Duodenal mucosa (tissue), 2 donors: ENCODE data around the gene EREG.

Experiments used
- H3K27ac ChIP-seq: one replicate; pipeline ENCODE4 v1.7.0; 2013; ENCODE audit warnings: low read depth, low read length
- H3K27me3 ChIP-seq, 2 donors: one replicate each; pipeline ENCODE4 v1.7.0; 2013; ENCODE audit warnings: low read length in 2 of 2, control low read depth in 1 of 2; ENCODE audit not compliant: insufficient read depth in 2 of 2, control insufficient read depth in 1 of 2
- H3K36me3 ChIP-seq, 2 donors: one replicate each; pipeline ENCODE4 v1.7.0; 2013; ENCODE audit warnings: low read length in 2 of 2, control low read depth in 1 of 2; ENCODE audit not compliant: insufficient read depth in 2 of 2, control insufficient read depth in 1 of 2
- H3K4me1 ChIP-seq, 2 donors: one replicate each; pipeline ENCODE4 v1.7.0; 2013; ENCODE audit warnings: low read length in 2 of 2, control low read depth in 1 of 2; ENCODE audit not compliant: insufficient read depth in 2 of 2, control insufficient read depth in 1 of 2
- H3K4me3 ChIP-seq, 2 donors: one replicate each; pipeline ENCODE4 v1.7.0; 2013; ENCODE audit warnings: low read length in 2 of 2, low read depth in 1 of 2
- H3K9ac ChIP-seq, 2 donors: one replicate each; pipeline ENCODE4 v1.7.0; 2013; ENCODE audit warnings: low read length in 2 of 2, low read depth in 1 of 2
- H3K9me3 ChIP-seq, 2 donors: one replicate each; pipeline ENCODE4 v1.7.0; 2013; ENCODE audit warnings: low read length in 2 of 2, control low read depth in 1 of 2; ENCODE audit not compliant: control insufficient read depth in 1 of 2

Gene EREG

DNA sequence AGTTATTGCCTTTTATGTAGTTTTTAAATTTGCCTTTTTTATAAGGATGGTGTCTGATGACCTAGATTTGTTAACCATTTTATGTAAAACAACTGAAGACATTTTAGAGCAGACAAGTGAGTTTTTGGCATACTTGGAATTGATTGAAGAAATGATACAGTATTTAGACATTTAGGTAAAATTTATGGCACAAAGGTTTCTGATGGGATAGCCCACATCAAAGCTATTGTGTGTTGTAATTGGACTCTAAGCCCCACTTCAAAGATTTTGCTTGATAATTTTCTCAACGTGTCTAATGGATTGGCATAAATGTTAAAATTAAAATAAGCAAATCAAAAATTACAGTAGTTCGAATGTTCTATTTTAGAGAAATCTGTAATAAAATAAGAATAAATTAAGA lies 39.1 kb upstream of the EREG start:
- H3K9ac ChIP-seq: no peak overlapping the region
- H3K36me3 ChIP-seq: no peaks in the 10 kb centered on the region
- no peaks in the 10 kb centered on the region for H3K4me1 ChIP-seq
- no peak overlapping the region for H3K27ac ChIP-seq
- H3K27me3 ChIP-seq: no peaks in the 10 kb centered on the region
- H3K4me3 ChIP-seq: no peak overlapping the region
- no peaks in the 10 kb centered on the region for H3K9me3 ChIP-seq

GRCh38 chr4:74327762-74328161 lies 37.2 kb upstream of the EREG start:
- Histone ChIP-seq H3K4me1 (no peaks in the 10 kb centered on the region), H3K4me3 (no peak overlapping the region), H3K27ac (no peak overlapping the region), H3K9me3 (no peaks in the 10 kb centered on the region), H3K36me3 (no peaks in the 10 kb centered on the region), H3K27me3 (no peaks in the 10 kb centered on the region), H3K9ac (no peak overlapping the region)

- H3K36me3 ChIP-seq: no peaks in the 10 kb centered on the region
- H3K27ac ChIP-seq: no peak overlapping the region
- H3K4me1 ChIP-seq: no peaks in the 10 kb centered on the region
- H3K27me3 ChIP-seq: no peaks in the 10 kb centered on the region
- H3K9me3 ChIP-seq: no peaks in the 10 kb centered on the region
- H3K4me3 ChIP-seq: no peak overlapping the region
- no peak overlapping the region for H3K9ac ChIP-seq
Observed at GRCh38 chr4:74328501-74328900, 36.4 kb upstream of the EREG start.

GRCh38 chr4:74329307-74329706 lies 35.6 kb upstream of the EREG start:
- no peaks in the 10 kb centered on the region for H3K27me3 ChIP-seq
- no peaks in the 10 kb centered on the region for H3K9me3 ChIP-seq
- no peak overlapping the region for H3K4me3 ChIP-seq
- no peak overlapping the region for H3K9ac ChIP-seq
- no peaks in the 10 kb centered on the region for H3K36me3 ChIP-seq
- no peak overlapping the region for H3K27ac ChIP-seq
- H3K4me1 ChIP-seq: no peaks in the 10 kb centered on the region

DNA sequence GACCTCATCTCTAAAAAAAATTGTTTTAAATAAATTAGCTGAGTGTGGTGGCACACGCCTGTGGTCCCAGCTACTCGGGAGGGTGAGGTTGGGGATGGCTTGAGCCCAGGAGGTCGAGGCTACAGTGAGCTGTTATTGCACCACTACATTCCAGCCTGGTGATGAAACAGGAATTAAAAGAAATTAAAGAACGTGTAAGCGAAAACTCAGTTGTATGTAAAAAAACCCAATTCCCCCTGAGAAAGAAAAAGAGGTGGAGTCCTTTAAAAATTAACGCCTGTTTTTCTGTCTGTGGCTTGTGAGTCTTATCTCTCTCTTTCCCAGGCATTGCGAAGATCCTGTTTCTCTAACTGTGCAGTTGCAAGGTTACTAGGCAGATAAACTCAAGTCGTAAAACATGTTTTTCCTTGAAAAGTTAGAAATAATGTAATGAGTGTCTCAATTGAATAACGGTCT lies 34.6 kb upstream of the EREG start:
- H3K9me3 ChIP-seq: no peaks in the 10 kb centered on the region
- no peak overlapping the region for H3K9ac ChIP-seq
- no peaks in the 10 kb centered on the region for H3K4me1 ChIP-seq
- no peaks in the 10 kb centered on the region for H3K36me3 ChIP-seq
- H3K27me3 ChIP-seq: no peaks in the 10 kb centered on the region
- no peak overlapping the region for H3K27ac ChIP-seq
- H3K4me3 ChIP-seq: no peak overlapping the region

DNA sequence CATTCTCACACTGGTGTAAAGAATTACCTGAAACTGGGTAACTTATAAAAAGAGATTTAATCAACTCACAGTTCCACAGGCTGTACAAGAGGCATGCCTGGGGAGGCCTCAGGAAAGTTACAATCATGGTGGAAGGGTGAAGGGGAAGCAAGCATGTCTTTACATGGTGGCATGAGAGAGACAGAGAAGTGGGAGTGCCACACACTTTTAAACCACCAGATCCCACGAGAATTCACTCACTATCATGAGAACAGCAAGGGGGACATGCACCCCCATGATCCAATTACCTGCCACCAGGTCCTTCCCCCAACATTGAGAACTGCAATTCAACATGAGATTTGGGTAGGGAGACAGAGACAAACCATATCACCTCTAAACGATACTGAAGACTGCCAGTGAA lies 33.7 kb upstream of the EREG start:
- no peaks in the 10 kb centered on the region for H3K27me3 ChIP-seq
- no peak overlapping the region for H3K9ac ChIP-seq
- H3K4me1 ChIP-seq: no peaks in the 10 kb centered on the region
- no peaks in the 10 kb centered on the region for H3K9me3 ChIP-seq
- no peak overlapping the region for H3K27ac ChIP-seq
- no peaks in the 10 kb centered on the region for H3K36me3 ChIP-seq
- H3K4me3 ChIP-seq: no peak overlapping the region

DNA sequence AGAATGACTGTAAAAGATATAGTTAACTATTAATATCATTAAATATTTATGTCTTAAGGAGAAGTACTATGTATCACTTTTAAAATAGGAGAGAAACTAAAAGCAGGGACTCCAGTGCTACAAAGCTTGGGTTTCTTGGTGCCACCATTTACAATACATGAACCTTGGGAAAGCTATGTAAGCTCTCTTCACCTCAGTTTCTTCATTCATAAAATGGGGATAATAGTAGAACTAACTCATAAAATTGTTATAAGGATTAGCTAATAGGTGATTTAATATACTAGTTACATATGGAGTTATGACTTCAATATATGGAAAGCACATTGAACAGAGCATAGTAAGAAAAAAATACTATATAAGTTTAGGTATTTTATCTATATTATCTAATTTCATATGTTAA lies 33.0 kb upstream of the EREG start:
- H3K4me1 ChIP-seq: no peaks in the 10 kb centered on the region
- H3K27me3 ChIP-seq: no peaks in the 10 kb centered on the region
- no peaks in the 10 kb centered on the region for H3K9me3 ChIP-seq
- H3K9ac ChIP-seq: no peak overlapping the region
- no peak overlapping the region for H3K4me3 ChIP-seq
- H3K27ac ChIP-seq: no peak overlapping the region
- no peaks in the 10 kb centered on the region for H3K36me3 ChIP-seq

DNA sequence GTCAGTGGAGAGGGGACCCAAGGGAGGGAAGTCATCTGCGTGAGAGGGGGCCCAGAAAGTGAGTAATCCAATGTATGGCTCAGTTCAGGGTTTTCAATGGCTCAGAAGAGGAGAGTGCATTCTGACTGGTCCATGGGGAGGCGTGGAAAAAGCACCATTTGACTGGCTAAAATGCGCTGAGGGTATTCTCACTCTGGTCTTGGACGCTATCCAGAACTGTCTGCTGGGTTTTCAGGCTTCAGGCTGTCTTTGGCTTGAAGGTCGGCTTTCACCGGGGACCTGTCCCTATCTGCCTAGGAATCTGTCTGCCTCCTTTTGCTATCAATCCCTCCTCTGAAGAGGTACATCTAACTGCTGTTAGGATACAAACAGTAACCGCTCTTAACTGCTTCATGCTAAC lies 30.3 kb upstream of the EREG start:
- Histone ChIP-seq H3K4me1 (no peaks in the 10 kb centered on the region), H3K27me3 (no peaks in the 10 kb centered on the region), H3K9ac (no peak overlapping the region), H3K9me3 (no peaks in the 10 kb centered on the region), H3K36me3 (no peaks in the 10 kb centered on the region), H3K27ac (no peak overlapping the region), H3K4me3 (no peak overlapping the region)

- no peak overlapping the region for H3K9ac ChIP-seq
- H3K4me1 ChIP-seq: no peaks in the 10 kb centered on the region
- no peak overlapping the region for H3K4me3 ChIP-seq
- H3K9me3 ChIP-seq: no peaks in the 10 kb centered on the region
- H3K27me3 ChIP-seq: no peaks in the 10 kb centered on the region
- no peaks in the 10 kb centered on the region for H3K36me3 ChIP-seq
- no peak overlapping the region for H3K27ac ChIP-seq
Observed at GRCh38 chr4:74335341-74336021, 29.5 kb upstream of the EREG start.

- H3K4me3 ChIP-seq: no peak overlapping the region
- peaks cover 2 to 4% of the 10 kb centered on the region in 2 donors for H3K9me3 ChIP-seq
- H3K27me3 ChIP-seq: no peaks in the 10 kb centered on the region
- no peaks in the 10 kb centered on the region for H3K36me3 ChIP-seq
- H3K4me1 ChIP-seq: no peaks in the 10 kb centered on the region
- no peak overlapping the region for H3K9ac ChIP-seq
- H3K27ac ChIP-seq: no peak overlapping the region
Observed at GRCh38 chr4:74338792-74339333, 26.1 kb upstream of the EREG start.
